ENCODE measurements around the gene DAD1.
"Not testable (repeated sequence)": the region's sequence is repeated elsewhere in the genome, so short reads cannot be mapped to it uniquely, and the experiment has no call there.

Gene DAD1

DNA sequence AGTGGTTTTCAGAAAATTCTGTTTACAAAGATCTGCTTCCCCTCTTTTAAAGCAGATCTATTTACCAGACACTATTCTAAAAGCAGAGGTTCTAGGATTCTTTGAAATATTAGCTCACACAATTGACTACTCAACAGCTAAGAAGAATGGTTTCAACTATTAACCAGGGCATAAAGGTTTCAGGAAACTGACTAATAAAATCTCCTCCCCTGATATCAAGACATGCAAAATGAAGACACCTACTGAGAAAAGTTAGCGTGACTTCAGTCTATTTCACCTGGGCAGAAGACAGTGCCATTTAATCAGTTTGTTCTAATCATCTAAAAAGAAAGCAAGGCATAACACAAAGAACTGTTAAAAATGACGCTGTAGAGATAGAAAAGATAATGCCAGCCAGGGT lies 22.2 kb downstream of the DAD1 start:
- TF ChIP-seq, protein P1, sequence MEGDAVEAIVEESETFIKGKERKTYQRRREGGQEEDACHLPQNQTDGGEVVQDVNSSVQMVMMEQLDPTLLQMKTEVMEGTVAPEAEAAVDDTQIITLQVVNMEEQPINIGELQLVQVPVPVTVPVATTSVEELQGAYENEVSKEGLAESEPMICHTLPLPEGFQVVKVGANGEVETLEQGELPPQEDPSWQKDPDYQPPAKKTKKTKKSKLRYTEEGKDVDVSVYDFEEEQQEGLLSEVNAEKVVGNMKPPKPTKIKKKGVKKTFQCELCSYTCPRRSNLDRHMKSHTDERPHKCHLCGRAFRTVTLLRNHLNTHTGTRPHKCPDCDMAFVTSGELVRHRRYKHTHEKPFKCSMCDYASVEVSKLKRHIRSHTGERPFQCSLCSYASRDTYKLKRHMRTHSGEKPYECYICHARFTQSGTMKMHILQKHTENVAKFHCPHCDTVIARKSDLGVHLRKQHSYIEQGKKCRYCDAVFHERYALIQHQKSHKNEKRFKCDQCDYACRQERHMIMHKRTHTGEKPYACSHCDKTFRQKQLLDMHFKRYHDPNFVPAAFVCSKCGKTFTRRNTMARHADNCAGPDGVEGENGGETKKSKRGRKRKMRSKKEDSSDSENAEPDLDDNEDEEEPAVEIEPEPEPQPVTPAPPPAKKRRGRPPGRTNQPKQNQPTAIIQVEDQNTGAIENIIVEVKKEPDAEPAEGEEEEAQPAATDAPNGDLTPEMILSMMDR (IDR thresholded peaks at IDR 0.05; ENCODE audit: low read depth, low read length, missing control alignments) = no peak
- no peak for DNase-seq (ENCODE audit: low read depth)
- H3K4me3 ChIP-seq (ENCODE audit: low read depth, low read length) = no peak overlapping the region
- in situ Hi-C loops (cut with HindIII; ENCODE audit: low sequenced_read_pairs) = no loop called here

DNA sequence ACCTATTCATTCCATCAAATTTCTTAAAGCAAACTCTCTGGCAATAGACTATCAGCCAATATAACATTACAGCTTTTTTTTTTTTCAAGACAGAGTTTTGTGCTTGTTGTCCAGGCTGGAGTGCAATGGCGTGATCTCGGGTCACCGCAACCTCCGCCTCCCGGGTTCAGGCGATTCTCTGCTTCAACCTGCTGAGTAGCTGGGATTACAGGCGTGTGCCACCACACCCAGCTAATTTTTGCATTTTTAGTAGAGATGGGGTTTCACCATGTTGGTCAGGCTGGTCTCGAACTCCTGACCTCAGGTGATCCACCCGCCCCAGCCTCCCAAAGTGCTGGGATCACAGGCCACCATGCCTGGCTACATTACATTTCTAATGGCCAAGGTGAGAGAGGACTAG lies 22.8 kb downstream of the DAD1 start:
- in situ Hi-C loops (cut with HindIII; ENCODE audit: low sequenced_read_pairs); DNase-seq (ENCODE audit: low read depth); H3K4me3 ChIP-seq (ENCODE audit: low read depth, low read length): not testable (repeated sequence)

DNA sequence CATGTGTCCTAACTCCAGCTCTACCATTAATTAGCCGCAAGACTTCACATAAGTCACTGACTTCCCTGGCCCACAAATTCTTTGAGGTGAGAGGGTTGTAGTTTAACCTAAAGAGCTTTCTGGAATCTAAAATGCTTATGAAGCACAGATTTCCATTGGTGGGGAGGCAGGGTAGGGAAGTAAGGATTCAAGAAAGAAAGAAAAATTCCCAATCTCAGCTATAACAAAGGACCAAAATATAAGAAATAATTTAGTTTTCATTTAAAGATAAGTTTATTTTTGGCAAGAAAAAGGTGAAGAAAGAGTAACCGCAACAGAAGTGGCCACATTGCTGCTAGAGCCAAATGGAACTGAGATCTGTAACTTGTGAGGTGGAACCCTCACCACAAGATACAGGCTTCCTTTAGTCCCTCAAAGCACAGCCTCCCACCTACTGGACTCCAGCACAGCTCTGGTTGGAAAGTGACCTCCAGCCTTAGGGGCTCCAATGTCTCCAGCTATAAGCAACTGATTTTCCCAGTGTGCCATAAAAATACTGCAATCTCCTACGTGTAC lies 23.6 kb downstream of the DAD1 start:
- no peak overlapping the region for H3K4me3 ChIP-seq (ENCODE audit: low read depth, low read length)
- no peak for DNase-seq (ENCODE audit: low read depth)
- TF ChIP-seq, protein P1 (IDR thresholded peaks at IDR 0.05; ENCODE audit: low read depth, low read length, missing control alignments) = no peak
- in situ Hi-C loops (cut with HindIII; ENCODE audit: low sequenced_read_pairs) = no loop called here

DNA sequence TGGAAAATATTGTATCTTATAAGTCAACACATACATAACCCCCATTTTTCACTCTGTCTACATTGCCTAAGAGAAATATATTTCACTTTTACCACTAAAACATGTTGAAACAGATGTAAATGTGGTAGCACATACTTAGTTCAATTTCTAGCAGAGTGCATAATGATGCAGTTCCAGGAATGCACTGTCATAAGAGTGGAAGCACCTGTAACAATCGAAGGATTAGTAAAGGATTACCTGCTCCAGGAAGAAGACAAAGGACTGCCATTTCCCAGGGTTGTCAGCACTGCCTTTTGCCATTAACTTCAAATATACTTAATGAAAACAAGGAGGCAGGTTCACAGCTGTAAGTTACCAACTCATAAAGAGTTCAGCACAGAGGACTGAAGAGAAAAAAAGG lies 24.6 kb downstream of the DAD1 start:
- no peak overlapping the region for H3K4me3 ChIP-seq (ENCODE audit: low read depth, low read length)
- TF ChIP-seq, protein P1 (IDR thresholded peaks at IDR 0.05; ENCODE audit: low read depth, low read length, missing control alignments) = no peak
- DNase-seq (ENCODE audit: low read depth) = no peak
- in situ Hi-C loops (cut with HindIII; ENCODE audit: low sequenced_read_pairs) = loop anchor here (5.0 kb wide), 2 partner anchors 57 to 103 kb away; no protein-coding TSS in a partner anchor

DNA sequence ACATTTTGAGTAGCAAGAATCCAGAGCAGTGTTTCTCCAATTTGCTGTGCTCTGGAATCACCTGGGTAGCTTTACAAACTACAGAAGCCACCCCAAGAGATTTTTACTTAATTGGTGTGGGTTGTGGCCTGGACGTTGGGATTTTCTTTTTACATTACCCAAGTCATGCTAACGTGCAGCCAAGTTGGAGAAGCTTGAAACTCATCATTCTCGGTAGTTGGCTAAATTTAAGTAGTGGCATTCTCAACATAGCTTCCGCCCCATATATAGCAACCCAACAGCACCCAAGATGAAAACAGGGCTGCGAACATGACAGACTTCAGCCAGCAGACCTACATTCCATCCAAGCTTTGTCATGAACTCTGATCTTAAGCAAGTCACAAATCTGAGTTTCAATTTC lies 25.0 kb downstream of the DAD1 start:
- no peak overlapping the region for H3K4me3 ChIP-seq (ENCODE audit: low read depth, low read length)
- in situ Hi-C loops (cut with HindIII; ENCODE audit: low sequenced_read_pairs) = loop anchor here (5.0 kb wide), 2 partner anchors 57 to 103 kb away; no protein-coding TSS in a partner anchor
- TF ChIP-seq, protein P1 (IDR thresholded peaks at IDR 0.05; ENCODE audit: low read depth, low read length, missing control alignments) = no peak
- DNase-seq (ENCODE audit: low read depth) = no peak

DNA sequence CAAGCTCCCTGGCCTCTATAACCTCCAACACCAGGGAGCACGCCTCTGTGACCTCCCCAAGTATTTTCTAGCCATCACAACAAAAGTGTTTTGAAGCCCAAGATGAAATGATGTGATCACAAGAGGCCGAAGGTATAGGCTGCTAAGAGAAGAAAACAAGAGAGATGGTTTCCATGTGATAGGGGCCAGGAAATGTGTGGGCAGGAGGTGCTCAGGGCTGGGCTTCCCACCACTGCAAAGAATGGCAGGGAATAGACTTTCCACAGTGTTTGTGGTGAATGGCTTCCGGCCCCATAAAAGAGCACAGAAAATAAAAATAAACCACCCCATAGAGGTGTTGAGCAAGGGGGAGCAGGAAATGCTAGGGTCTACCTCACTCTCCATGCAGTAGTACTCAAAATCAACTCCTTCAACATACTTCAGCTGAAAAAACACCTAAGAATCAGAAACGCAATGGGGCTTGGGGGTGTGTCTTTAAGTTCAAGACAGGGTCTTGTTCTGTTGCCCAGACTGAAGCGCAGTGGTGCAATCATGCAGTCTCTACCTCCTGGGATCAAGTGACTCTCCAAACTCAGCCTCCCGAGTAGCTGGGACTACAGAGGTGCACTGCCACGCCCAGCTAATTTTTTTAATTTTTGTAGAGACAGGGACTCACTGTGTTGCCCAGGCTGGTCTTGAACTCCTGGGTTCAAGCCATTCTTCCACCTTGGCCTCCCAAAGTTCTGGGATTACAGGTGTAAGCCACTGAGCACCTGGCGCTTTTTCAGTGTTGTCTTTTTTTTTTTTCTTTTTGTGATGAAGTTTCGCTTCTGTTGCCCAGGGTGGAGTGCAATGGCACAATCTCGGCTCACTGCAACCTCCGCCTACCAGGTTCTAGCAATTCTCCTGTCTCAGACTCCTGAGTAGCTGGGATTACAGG lies 27.1 kb downstream of the DAD1 start:
- no peak for DNase-seq (ENCODE audit: low read depth)
- in situ Hi-C loops (cut with HindIII; ENCODE audit: low sequenced_read_pairs) = loop anchor here (5.0 kb wide), 2 partner anchors 55 to 105 kb away; no protein-coding TSS in a partner anchor
- no peak overlapping the region for H3K4me3 ChIP-seq (ENCODE audit: low read depth, low read length)
- TF ChIP-seq, protein P1 (IDR thresholded peaks at IDR 0.05; ENCODE audit: low read depth, low read length, missing control alignments) = no peak

DNA sequence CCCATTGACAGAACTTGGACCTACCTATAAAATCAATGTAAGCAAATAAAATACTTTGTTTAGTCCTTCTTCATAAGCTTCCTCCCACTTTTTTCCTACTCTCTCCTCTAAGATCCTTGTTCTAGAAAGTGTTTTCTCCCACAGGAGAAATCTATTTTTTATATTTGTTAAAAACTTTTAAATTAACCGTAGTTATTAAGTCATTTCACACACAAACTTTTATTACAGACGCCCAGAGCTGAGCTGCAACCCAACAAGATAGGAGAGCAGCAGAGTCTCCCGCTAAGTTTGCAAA lies 27.7 kb downstream of the DAD1 start:
- in situ Hi-C loops (cut with HindIII; ENCODE audit: low sequenced_read_pairs) = loop anchor here (5.0 kb wide), 2 partner anchors 54 to 106 kb away; no protein-coding TSS in a partner anchor
- TF ChIP-seq, protein P1 (IDR thresholded peaks at IDR 0.05; ENCODE audit: low read depth, low read length, missing control alignments) = no peak

More for the DNA sequence above, 27.7 kb downstream of the DAD1 start:
- DNase-seq (ENCODE audit: low read depth) = no peak
- no peak overlapping the region for H3K4me3 ChIP-seq (ENCODE audit: low read depth, low read length)
